ENCODE results near the gene TTC17. TPM values are rescaled to one million over a fixed set of nuclear protein-coding genes. Genes with fewer than 3 reads are reported as not detected.

TTC17 gene
- total and polyA plus RNA-seq, 2 of the 4 experiments (the other 2 are of a cell fraction) = 56.3 to 61.3 TPM

DNA sequence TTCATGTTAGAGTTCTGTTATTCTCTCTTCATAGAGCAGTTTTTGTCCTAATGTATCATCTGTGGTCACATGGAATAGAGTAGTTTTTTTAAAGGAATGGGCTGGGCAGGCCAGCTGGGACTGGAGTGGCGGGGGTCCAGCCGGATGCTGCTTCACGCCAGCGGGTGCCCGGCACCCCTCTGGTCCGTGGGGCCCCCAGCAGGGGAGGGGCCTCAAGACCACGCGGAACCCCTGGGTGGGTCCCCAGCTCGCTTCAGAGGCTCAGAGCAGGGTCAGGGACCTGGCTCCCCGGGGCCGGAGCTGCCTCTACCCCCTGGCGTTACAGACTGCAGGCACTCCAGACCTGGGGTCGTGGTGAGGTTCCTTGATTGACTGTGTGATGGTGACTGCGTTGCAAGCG lies 162.8 kb downstream of the TTC17 start:
- no peaks in the 10 kb centered on the region for H3K4me1 ChIP-seq (ENCODE audit: control insufficient read depth, insufficient read depth, low read length)
- H3K36me3 ChIP-seq (ENCODE audit: control insufficient read depth, insufficient read depth, low read length) = no peaks in the 10 kb centered on the region
- no peaks in the 10 kb centered on the region for H4K20me1 ChIP-seq (ENCODE audit: insufficient read depth, low read length)
- H2AK5ac ChIP-seq (ENCODE audit: low read depth, low read length) = no peak overlapping the region
- H3K18ac ChIP-seq (ENCODE audit: low read depth, low read length) = no peak overlapping the region
- no peak overlapping the region for H3K9ac ChIP-seq (ENCODE audit: low read depth, low read length)
- in situ Hi-C loops (cut with MboI; ENCODE audit: low sequenced_read_pairs) = no loop called here
- H2AFZ ChIP-seq (replicated peaks; ENCODE audit: low read length, poor library complexity) = no peak overlapping the region
- intact Hi-C loops (cut with micrococcal nuclease) = no loop called here
- DNase-seq (no peak), ATAC-seq (ENCODE audit: low read depth) (no peak)
- H2BK20ac ChIP-seq (ENCODE audit: low read depth, low read length) = no peak overlapping the region
- H3K9me1 ChIP-seq (ENCODE audit: insufficient read depth, low read length) = no peaks in the 10 kb centered on the region
- ChIA-PET POLR2A (ENCODE audit: unreplicated experiment) (no interaction called here), CTCF (no interaction called here)
- H4K5ac ChIP-seq (ENCODE audit: low read depth, low read length) = no peak overlapping the region
- no peak overlapping the region for H3K14ac ChIP-seq (replicated peaks; ENCODE audit: low read depth, low read length)
- H3K4ac ChIP-seq (ENCODE audit: low read depth, low read length) = no peak overlapping the region
- no peaks in the 10 kb centered on the region for H3K9me3 ChIP-seq (ENCODE audit: control insufficient read depth, insufficient read depth, low read length)
- no TSS peak for BruUV-seq (replicated peaks)
- H3K56ac ChIP-seq (ENCODE audit: extremely low read depth, insufficient read depth, low read length) = no peak overlapping the region
- no peak overlapping the region for H3K23ac ChIP-seq (ENCODE audit: low read depth, low read length)
- no peak overlapping the region for H3K27ac ChIP-seq (ENCODE audit: insufficient read depth, low read length)
- H2BK15ac ChIP-seq (ENCODE audit: low read depth, low read length) = no peak overlapping the region
- H3K4me2 ChIP-seq (ENCODE audit: low read depth, low read length) = no peak overlapping the region
- no peak overlapping the region for H2BK5ac ChIP-seq (ENCODE audit: low read depth, low read length, poor library complexity, severe bottlenecking)
- no peak overlapping the region for H2BK120ac ChIP-seq (ENCODE audit: low read depth, low read length)
- no peak overlapping the region for H3K4me3 ChIP-seq (ENCODE audit: insufficient read depth, low read depth, low read length)
- TF ChIP-seq FOS (IDR thresholded peaks at IDR 0.05; ENCODE audit: low read depth, low read length) (no peak), POLR2A (IDR thresholded peaks at IDR 0.05; ENCODE audit: low read depth, low read length) (no peak), RCOR1 (IDR thresholded peaks at IDR 0.05; ENCODE audit: insufficient replicate concordance, low read length) (no peak), SMC3 (IDR thresholded peaks at IDR 0.05; ENCODE audit: low read depth, low read length) (no peak), CEBPB (IDR thresholded peaks at IDR 0.05; ENCODE audit: low read depth, low read length) (no peak), MAZ (IDR thresholded peaks at IDR 0.05; ENCODE audit: borderline replicate concordance, low read depth, low read length) (no peak), RAD21 (IDR thresholded peaks at IDR 0.05; ENCODE audit: low read length) (no peak), CHD1 (IDR thresholded peaks at IDR 0.05; ENCODE audit: low read depth, low read length) (no peak)
- TF ChIP-seq, protein P1, sequence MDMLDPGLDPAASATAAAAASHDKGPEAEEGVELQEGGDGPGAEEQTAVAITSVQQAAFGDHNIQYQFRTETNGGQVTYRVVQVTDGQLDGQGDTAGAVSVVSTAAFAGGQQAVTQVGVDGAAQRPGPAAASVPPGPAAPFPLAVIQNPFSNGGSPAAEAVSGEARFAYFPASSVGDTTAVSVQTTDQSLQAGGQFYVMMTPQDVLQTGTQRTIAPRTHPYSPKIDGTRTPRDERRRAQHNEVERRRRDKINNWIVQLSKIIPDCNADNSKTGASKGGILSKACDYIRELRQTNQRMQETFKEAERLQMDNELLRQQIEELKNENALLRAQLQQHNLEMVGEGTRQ (IDR thresholded peaks at IDR 0.05; ENCODE audit: low read depth, low read length) = no peak
- no peaks in the 10 kb centered on the region for H3K27me3 ChIP-seq (ENCODE audit: control insufficient read depth, insufficient read depth, low read length)
- no peak overlapping the region for H4K91ac ChIP-seq (ENCODE audit: insufficient read depth, low read depth, low read length)
- dilution Hi-C loops (cut with HindIII; ENCODE audit: low sequenced_read_pairs, unreplicated experiment) = no loop called here
- no peak overlapping the region for H4K8ac ChIP-seq (ENCODE audit: low read depth in 2 of 2, low read length in 2 of 2)
- 85% methylated on average over 7 of the region's 15 CpGs; no CpG with 5 or more reads in 1 of the 2 experiments for WGBS, 2 experiments (ENCODE audit: extremely low coverage in 2 of 2, insufficient read length in 1 of 2)
- no peak overlapping the region for H2AK9ac ChIP-seq (replicated peaks; ENCODE audit: low read depth, low read length, poor library complexity)
- H3K79me1 ChIP-seq (ENCODE audit: low read depth in 1 of 2, low read length in 2 of 2) = no peaks in the 10 kb centered on the region
